ENCODE data around the gene CDRT15L2.
"Not testable (repeated sequence)": the region's sequence is repeated elsewhere in the genome, so short reads cannot be mapped to it uniquely, and the experiment has no call there.

CDRT15L2 gene

DNA sequence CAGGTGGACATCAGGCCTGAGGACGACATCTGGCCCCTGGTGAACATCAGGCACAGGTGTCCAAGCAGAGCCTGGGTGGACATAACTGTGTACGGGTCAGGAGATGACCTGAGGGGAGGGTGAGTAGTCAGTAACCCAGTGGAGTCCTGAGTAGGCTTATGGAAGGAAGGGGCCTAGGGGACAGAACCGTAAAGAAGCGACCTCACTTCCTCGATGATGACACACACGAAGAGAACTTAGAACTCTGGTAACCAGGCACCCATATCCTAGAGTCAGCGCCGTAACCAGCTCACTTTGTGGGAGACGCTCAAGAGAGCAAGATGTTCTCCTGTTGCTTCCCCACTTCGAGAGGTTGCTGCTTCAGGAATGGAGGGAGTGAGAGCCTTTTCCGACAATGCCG, at the start of gene CDRT15L2:
TSS of gene CDRT15L2 (plus strand) at position 301 of the 400 bp plus-strand sequence. CDS start at position 321, 20 bp downstream.
- DNase-seq (ENCODE audit: low spot score): not testable (repeated sequence)

GRCh38 chr17:20530104-20530503, 49.4 kb upstream of the CDRT15L2 start:
- DNase-seq (ENCODE audit: low spot score): not testable (repeated sequence)

GRCh38 chr17:20532544-20533090, 46.9 kb upstream of the CDRT15L2 start:
- DNase-seq (ENCODE audit: low spot score): not testable (repeated sequence)

GRCh38 chr17:20533206-20533605, 46.3 kb upstream of the CDRT15L2 start:
- DNase-seq (ENCODE audit: low spot score): not testable (repeated sequence)

GRCh38 chr17:20534711-20535550, 44.6 kb upstream of the CDRT15L2 start:
- DNase-seq (ENCODE audit: low spot score): not testable (repeated sequence)

DNA sequence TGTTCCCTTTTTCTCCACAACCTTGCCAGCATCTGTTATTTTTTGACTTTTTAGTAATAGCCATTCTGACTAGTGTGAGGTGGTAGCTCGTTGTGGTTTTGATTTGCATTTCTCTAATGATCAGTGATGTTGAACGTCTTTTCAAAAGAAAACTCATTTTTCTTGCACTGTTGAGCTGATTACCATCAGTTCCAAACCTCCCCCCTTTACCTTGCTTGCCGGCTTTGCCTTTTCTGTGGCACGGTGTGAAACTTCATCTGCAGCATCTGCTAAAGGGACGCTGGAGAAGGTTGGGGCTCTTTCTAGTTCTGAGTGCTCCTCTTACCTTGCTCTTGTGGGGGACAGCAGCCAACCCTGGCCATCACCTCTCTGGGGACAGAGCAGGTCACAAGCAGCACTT, 39.1 kb upstream of the CDRT15L2 start:
- not testable (repeated sequence) for DNase-seq (ENCODE audit: low spot score)

GRCh38 chr17:20540865-20541264, 38.7 kb upstream of the CDRT15L2 start:
- not testable (repeated sequence) for DNase-seq (ENCODE audit: low spot score)

DNA sequence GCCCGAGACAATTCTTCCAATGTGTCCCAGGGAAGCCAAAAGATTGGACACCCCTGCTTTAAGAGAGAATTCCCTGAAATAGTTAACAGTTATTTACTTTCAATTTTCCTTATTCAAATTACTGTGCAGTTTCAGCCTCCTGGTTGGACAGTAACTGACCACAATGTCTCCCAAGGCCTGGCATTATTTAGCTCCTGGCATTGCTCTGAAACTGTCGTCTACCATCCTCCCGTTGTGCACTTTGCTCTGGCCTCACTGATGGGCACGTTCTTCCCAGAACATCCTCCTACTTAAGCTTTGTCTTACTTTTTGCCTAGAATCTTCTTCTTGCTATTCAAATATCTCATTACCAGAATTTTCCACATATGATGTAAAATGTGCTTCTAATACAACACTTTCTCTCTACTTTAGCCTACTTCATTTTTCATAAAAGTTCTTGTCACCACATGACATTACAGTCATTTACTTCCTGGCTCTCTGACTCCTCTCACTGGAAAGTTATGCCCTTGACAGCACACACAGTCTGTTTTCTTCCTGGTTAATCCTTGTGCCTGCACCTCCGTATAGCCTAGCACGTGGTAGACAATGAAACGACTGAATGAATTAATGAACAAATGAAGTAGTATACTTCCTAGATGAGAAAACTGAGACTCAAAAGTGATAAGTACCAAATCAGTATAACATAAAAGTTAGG, 37.5 kb upstream of the CDRT15L2 start:
- not testable (repeated sequence) for DNase-seq (ENCODE audit: low spot score)

DNA sequence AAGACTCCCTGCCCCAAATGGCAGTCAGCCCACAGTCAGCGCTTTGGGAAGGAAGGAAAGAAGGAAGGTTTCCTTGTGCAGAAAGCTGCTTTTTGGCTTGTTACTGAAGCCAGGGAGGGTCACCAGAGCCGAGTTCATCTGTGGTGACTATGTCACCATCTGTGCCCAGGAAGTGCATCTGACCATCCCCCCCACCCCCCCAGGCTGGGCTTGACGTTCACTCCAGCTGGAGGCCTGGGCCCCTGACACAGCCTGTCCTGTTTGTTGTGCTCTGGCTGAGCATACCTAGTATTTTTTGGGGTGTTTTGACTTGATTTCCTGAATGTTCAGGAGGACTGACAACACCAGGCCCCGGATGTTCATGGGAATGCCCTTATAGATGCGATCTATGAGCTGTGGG, 31.6 kb upstream of the CDRT15L2 start:
- not testable (repeated sequence) for DNase-seq (ENCODE audit: low spot score)

DNA sequence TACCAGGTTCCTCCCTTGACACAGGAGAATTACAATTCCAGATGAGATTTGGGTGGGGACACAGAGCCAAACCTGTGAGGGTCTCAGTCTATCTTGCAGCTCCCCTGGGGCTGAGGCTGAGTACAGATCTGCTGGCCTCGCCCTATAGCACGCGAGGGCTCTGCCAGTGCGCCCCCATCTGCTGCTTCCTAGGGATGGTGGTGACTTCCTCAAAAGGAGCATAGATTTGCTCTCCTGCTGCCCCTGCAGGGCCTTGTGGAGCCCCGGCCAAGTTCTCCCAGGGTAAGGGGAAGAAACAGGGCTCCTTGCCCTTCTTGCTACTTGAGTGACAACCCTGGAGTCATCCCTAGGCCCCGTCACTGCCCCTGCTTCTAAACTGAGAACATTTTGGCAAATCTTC, 26.6 kb upstream of the CDRT15L2 start:
- not testable (repeated sequence) for DNase-seq (ENCODE audit: low spot score)

DNA sequence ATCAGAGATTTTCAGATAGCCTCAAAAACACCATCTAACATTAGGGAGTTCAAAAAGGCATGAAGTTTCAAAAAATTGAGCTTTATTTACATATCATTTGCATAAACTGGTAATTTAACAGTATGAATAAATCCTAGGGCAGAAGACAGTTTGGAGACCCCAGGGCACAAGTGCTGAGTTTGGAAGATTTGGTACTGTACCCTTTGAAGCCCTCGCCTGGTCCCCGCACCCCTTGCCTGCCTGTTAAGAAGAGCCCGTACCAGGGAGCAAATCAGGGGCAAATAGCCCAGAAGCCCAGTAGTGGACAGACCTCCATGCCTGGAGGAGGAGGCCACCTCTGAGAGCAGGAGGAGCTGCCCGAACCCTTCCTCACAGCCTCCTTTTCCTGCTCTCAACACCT, 24.8 kb upstream of the CDRT15L2 start:
- DNase-seq (ENCODE audit: low spot score): not testable (repeated sequence)

DNA sequence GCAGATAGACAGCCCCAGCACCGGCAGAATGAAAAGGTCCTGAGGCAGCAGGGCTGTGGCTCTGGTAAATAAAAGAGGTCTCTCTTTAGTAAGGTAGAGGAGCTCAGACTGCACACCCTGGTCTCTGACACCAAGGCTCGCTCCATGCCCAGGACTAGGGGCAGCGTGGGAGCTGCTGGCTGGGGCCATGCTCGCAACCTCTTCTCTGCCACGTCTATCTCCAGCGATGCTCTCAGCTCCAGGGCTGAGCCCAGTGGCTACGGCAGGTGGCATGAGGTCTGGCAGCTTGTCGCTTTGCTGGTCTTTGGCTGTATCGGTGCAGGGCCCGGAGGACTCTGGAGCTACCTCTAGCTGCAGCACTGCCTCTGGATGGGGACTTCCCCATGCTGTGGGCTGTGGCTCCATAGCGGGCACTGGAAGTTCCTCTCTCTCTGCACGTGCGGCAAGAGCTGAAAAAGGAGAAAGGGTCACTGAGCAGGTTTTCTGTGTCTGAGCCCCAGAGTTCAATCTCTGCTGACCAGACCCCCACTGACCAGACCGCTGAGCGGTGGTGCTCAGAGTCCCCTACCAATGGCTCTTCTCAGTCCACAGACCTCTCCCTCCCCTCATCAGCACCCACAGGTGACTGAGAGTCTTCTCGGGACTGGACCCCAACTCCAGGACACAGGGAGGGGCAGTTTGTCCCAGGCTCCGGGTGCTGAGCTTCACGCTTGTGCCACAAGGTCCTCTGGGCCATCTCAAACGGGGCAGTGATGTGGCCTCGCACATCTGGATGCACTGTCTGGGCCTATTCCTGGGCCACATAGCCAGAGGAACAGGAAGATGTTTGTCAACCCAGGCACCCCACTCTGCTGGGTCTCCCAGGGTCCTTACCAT, 24.2 kb upstream of the CDRT15L2 start:
- DNase-seq (ENCODE audit: low spot score): not testable (repeated sequence)

- not testable (repeated sequence) for DNase-seq (ENCODE audit: low spot score)
Measured at GRCh38 chr17:20558096-20558495, 21.4 kb upstream of the CDRT15L2 start.

DNA sequence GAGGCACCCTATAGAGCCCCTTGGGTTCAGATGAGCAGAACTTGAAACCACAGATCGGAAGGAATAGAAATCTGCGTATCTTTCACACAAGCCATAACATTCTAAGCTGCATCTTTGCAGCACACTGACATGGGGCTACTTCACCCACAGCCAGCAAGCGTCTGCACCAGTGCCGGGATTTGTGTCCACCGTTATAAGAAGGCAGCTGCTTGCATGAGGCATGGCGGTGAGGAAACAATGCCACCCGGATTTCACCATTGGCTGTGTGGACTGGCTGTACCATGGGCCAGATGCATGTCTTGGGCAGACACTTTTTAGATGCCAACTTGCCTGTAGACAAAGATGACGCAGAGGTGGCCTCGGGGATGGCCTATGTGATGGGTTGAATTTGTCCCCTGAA, 20.5 kb upstream of the CDRT15L2 start:
- DNase-seq (ENCODE audit: low spot score): not testable (repeated sequence)

DNA sequence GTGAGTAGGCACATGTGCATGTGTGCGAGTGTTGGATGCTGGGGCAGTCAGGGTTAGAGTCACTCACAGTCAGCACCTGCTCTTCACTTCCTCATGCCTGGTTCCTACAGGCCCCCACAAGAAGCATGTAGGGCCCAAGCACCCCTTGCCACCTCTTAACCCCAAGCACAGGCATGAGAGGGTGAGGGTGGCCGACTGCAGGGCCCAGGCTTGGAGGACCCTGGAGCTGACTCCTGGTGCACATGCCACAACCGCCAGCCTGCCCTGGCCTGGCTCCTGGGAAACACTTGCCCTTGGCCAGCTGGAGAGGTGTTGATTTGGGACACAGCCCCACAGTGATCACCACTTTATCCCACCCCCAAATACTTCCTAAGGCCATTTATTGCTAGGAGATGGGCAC, 16.9 kb upstream of the CDRT15L2 start:
- DNase-seq (ENCODE audit: low spot score): no peak

DNA sequence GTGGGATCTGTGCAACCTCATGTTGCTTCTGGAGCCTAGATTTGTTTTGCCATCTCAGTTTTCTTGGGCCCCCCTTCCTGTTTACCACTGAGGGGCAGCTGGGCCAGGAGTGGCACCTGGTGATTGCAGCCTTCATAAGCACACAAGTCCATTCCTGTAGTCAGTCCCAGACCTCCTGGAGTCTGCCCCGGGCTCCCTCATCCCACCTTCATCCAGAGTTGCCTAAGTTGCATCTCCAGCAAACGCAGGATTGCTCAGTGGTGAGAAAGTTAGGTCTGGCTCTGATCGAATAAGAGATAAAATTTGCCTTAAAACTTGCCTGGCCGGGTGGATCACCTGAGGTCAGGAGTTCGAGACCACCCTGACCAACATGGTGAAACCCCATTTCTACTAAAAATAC, 14.3 kb upstream of the CDRT15L2 start:
- not testable (repeated sequence) for DNase-seq (ENCODE audit: low spot score)

- DNase-seq (ENCODE audit: low spot score): no peak
Measured at GRCh38 chr17:20565711-20566110, 13.8 kb upstream of the CDRT15L2 start.

- not testable (repeated sequence) for DNase-seq (ENCODE audit: low spot score)
Measured at GRCh38 chr17:20566736-20567135, 12.8 kb upstream of the CDRT15L2 start.

GRCh38 chr17:20567421-20567820, 12.1 kb upstream of the CDRT15L2 start:
- not testable (repeated sequence) for DNase-seq (ENCODE audit: low spot score)

GRCh38 chr17:20568604-20569003, 10.9 kb upstream of the CDRT15L2 start:
- not testable (repeated sequence) for DNase-seq (ENCODE audit: low spot score)

DNA sequence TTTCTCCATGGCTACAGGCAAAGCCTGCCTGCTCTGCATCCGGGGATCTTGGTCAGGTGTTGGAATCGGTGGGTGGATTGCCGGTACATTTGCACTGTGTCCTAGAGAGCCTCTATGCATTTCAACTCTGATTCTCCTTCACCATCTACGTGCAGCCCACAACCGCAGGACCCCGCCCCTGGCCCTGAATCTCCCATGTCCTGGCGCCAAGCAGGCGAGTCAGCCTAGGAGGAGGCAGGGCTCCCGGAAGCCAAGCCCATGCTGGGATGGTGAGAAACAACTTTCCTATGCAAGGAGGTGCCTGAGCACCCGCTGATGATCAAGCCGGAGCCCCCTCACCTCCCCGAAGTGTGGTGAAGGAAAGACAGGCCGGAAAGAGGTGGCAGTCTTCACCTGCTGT, 7.9 kb upstream of the CDRT15L2 start:
- not testable (repeated sequence) for DNase-seq (ENCODE audit: low spot score)

- not testable (repeated sequence) for DNase-seq (ENCODE audit: low spot score)
Measured at GRCh38 chr17:20573216-20573615, 6.3 kb upstream of the CDRT15L2 start.

All from CD4-positive, alpha-beta T cell treated with Interleukin-2 at 100 ng/mL for 4 hours (primary cell).